Chondrocyte (in vitro differentiated cells): ENCODE results near the gene AGAP2. TPM values are rescaled to one million over a fixed set of nuclear protein-coding genes. Genes with fewer than 3 reads are reported as not detected.
A peak's percentile ranks its signal among the peaks of the same experiment; 100 is the strongest.

Experiments used
- DNase-seq: peaks from one replicate; pipeline ENCODE4 v3.0.0; 2021; ENCODE audit warnings: mixed read lengths, low spot score
- H3K27ac Mint-ChIP-seq: one replicate; pipeline ENCODE4 v1.8.0; 2021; ENCODE audit warnings: mild to moderate bottlenecking, moderate library complexity, mixed read lengths; ENCODE audit not compliant: unreplicated experiment
- H3K27me3 Mint-ChIP-seq: 2 replicates; pipeline ENCODE4 v1.8.0; 2021; ENCODE audit warnings: low read depth, mixed read lengths
- H3K36me3 Mint-ChIP-seq: 2 replicates; pipeline ENCODE4 v1.8.0; 2021; ENCODE audit warnings: low read depth, mixed read lengths
- H3K4me1 Mint-ChIP-seq: 2 replicates; pipeline ENCODE4 v1.8.0; 2021; ENCODE audit warnings: low read depth, mild to moderate bottlenecking, mixed read lengths
- H3K4me3 Mint-ChIP-seq: one replicate; pipeline ENCODE4 v1.8.0; 2021; ENCODE audit warnings: mild to moderate bottlenecking, moderate library complexity, mixed read lengths; ENCODE audit not compliant: unreplicated experiment
- H3K9me3 Mint-ChIP-seq: 2 replicates; pipeline ENCODE4 v1.8.0; 2021; ENCODE audit warnings: low read depth, mixed read lengths
- CTCF ChIP-seq: fragments of 200-600 bp; sonication (generic); IDR thresholded peaks from 2 replicates; pipeline ENCODE4 v1.5.0; 2021; ENCODE audit warnings: antibody characterized with exemption, mild to moderate bottlenecking, moderate library complexity
- total RNA-seq: library from RNA; stranded (reverse); gene quantifications from 3 replicates; pipeline ENCODE4 v1.2.1, GENCODE V29; 2021

Gene AGAP2
- total RNA-seq, 1 donor from 2014 or later, result 1.9 TPM

GRCh38 chr12:57756406-57757341, 18.1 kb upstream of the AGAP2 start:
- H3K4me3 Mint-ChIP-seq, result peak overlapping the region; percentile 70
- H3K9me3 Mint-ChIP-seq, result no peaks in the 10 kb centered on the region
- H3K4me1 Mint-ChIP-seq, result peaks cover 27% of the 10 kb centered on the region
- DNase-seq, result no peak
- peak; percentile 80 for TF ChIP-seq CTCF
- H3K36me3 Mint-ChIP-seq, result peaks cover 12% of the 10 kb centered on the region
- no peaks in the 10 kb centered on the region for H3K27me3 Mint-ChIP-seq
- H3K27ac Mint-ChIP-seq, result no peak overlapping the region

- H3K4me1 Mint-ChIP-seq, result peaks cover 37% of the 10 kb centered on the region
- no peak for DNase-seq
- peaks cover 14% of the 10 kb centered on the region for H3K36me3 Mint-ChIP-seq
- H3K4me3 Mint-ChIP-seq, result peak overlapping the region; percentile 70
- H3K9me3 Mint-ChIP-seq, result no peaks in the 10 kb centered on the region
- TF ChIP-seq CTCF, result no peak
- H3K27me3 Mint-ChIP-seq, result no peaks in the 10 kb centered on the region
- no peak overlapping the region for H3K27ac Mint-ChIP-seq
Measured at GRCh38 chr12:57755454-57756372, 17.2 kb upstream of the AGAP2 start.

GRCh38 chr12:57755194-57755453, 16.6 kb upstream of the AGAP2 start:
- TF ChIP-seq CTCF, result no peak
- DNase-seq, result no peak
- H3K36me3 Mint-ChIP-seq, result peaks cover 15% of the 10 kb centered on the region
- peaks cover 43% of the 10 kb centered on the region for H3K4me1 Mint-ChIP-seq
- H3K27ac Mint-ChIP-seq, result no peak overlapping the region
- H3K27me3 Mint-ChIP-seq, result no peaks in the 10 kb centered on the region
- H3K9me3 Mint-ChIP-seq, result no peaks in the 10 kb centered on the region
- H3K4me3 Mint-ChIP-seq, result peak overlapping the region; percentile 38

GRCh38 chr12:57754411-57755193, 16.1 kb upstream of the AGAP2 start, which contains the start of gene MARCHF9:
Gene MARCHF9 (plus strand): TSS chr12:57755103. CDS start chr12:57755529, 426 bp downstream.
- peaks cover 16% of the 10 kb centered on the region for H3K36me3 Mint-ChIP-seq
- peak within 1 kb of the TSS; percentile 88 for H3K4me3 Mint-ChIP-seq
- peak within 1 kb of the TSS; percentile 72 for H3K27ac Mint-ChIP-seq
- peaks cover 44% of the 10 kb centered on the region for H3K4me1 Mint-ChIP-seq
- no peak for TF ChIP-seq CTCF
- H3K9me3 Mint-ChIP-seq, result no peaks in the 10 kb centered on the region
- DNase-seq, result no peak
- no peaks in the 10 kb centered on the region for H3K27me3 Mint-ChIP-seq
